Measurements from ENCODE around the gene CACNA1D. TPM values are rescaled to one million over a fixed set of nuclear protein-coding genes. Genes with fewer than 3 reads are reported as not detected.
"Not testable (repeated sequence)": the region's sequence is repeated elsewhere in the genome, so short reads cannot be mapped to it uniquely, and the experiment has no call there.

CACNA1D gene
- polyA plus RNA-seq, 3 donors, result 0.18 to 2.1 (median 1.5) TPM

DNA sequence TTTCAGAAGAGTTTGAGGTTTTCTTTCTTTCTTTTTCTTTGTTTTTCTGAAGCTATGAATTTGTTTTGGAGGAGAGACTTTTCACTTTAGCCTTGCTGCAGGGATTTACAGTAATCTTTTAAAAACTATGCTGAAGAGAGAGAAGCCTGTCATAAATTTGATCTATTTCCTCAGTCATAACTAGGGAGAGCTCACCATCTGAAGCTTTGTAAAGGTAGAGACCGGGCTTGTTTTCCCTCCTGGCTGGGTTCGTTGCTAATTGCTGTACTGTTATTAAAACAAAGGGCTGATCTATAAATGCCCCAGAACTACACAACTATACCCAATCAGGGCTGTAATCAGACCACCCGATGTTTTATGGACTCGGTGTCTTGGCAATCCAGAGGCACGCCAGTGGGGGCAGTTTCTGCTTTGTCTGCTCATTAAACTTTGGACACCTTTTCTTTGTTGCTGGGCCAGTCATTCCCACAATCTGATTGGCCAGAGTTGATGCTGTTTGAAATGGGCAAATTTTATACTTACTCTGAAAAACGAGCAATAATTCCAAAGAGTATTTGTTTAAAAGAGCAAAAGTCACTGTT lies 164.3 kb downstream of the CACNA1D start:
- 35 to 67% (median 66%) methylated on average over 6 of the region's 6 CpGs for WGBS, 3 donors
- H3K27ac ChIP-seq (ENCODE audit: low read depth, low read length), result no peak overlapping the region

DNA sequence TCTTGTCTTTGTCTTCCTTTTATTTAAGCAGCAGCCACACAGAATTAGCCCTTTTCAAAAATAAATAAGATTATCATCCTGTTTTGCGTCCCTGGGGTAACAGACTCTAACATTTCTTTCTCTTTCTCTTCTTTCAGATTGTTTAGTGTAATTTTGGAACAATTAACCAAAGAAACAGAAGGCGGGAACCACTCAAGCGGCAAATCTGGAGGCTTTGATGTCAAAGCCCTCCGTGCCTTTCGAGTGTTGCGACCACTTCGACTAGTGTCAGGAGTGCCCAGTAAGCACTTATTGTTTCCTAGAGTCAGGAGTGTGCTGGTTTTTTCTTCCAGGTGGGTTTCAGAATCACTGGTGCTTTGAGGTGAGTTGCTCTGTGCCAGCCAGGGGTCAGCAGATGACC lies 165.6 kb downstream of the CACNA1D start:
- 91 to 96% (median 93%) methylated on average over 7 of the region's 7 CpGs for WGBS, 3 donors

DNA sequence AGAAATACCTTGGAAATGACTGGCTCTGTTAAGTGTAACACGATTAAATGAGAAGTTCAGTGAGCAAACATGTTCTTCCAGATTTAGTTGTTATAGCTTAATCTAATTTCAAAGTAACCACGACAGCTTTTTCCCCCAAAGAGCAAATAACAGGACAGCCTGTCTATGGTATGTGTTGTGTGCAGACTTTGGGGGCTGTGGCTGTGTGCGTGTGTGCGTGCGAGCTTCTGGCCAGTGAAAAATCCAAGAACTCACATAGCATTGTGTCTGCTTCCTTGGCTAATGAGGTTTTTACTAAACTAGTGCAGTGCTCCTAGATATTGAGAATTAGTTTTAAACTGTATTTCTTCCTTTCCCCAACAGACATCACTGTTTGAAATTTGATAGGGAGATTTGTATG lies 167.1 kb downstream of the CACNA1D start:
- WGBS, 3 donors, result 71 to 91% (median 89%) methylated on average over 5 of the region's 5 CpGs
- no peak overlapping the region for H3K27ac ChIP-seq (ENCODE audit: low read depth, low read length)

More for the DNA sequence above, 165.6 kb downstream of the CACNA1D start:
- H3K27ac ChIP-seq (ENCODE audit: low read depth, low read length), result no peak overlapping the region

DNA sequence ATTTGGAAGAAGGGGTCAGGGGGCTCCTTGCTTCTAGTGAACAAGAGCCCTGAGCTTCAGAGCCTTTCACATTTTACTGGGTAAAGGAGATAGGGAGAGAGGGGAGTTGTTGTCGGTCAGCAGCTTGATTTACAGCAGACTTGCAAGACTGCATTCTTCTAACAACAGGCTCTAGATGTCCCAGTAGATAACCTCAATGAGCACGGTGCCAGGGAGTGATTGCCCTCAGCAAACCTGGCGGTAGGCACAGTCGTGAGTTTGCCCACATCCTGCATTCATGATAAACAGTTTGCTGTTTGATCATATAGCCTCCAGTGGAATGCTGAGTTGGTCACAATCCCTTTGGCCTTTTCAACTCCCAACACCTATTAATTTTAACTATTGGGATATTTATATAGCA lies 170.4 kb downstream of the CACNA1D start:
- 74 to 82% (median 80%) methylated on average over 4 of the region's 4 CpGs for WGBS, 3 donors

DNA sequence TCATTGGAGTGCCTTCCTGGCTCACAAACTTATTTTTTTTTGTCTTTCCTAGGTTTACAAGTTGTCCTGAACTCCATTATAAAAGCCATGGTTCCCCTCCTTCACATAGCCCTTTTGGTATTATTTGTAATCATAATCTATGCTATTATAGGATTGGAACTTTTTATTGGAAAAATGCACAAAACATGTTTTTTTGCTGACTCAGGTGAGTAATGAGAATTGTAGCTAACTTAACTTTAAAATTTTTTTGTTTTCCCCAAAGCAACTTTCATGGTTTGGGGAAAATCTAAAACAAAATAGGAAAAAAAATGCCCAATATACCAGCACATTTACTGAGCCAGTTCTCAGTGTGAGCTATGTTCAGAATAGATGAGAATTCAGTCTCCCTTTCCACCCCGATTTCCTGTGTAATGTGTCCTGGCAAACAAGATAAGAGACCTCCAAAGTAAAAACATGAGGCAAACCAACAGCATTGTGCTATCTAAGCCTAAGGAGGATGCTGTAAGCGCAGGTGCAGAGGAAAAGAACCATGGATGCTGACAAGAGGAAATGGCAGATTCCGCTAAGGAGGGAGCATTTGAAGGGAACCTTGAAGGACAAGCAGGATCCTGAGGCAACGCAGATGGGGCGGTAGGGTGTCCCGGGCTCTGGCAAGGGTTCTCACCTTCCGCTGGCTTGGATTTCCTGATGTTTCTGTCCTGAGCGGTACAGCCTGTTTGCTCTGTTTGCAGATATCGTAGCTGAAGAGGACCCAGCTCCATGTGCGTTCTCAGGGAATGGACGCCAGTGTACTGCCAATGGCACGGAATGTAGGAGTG lies 171.4 kb downstream of the CACNA1D start:
- 67 to 85% (median 74%) methylated on average over 12 of the region's 12 CpGs for WGBS, 3 donors
- H3K27ac ChIP-seq (ENCODE audit: low read depth, low read length), result no peak overlapping the region

More for the DNA sequence above, 170.4 kb downstream of the CACNA1D start:
- H3K27ac ChIP-seq (ENCODE audit: low read depth, low read length), result not testable (repeated sequence)

DNA sequence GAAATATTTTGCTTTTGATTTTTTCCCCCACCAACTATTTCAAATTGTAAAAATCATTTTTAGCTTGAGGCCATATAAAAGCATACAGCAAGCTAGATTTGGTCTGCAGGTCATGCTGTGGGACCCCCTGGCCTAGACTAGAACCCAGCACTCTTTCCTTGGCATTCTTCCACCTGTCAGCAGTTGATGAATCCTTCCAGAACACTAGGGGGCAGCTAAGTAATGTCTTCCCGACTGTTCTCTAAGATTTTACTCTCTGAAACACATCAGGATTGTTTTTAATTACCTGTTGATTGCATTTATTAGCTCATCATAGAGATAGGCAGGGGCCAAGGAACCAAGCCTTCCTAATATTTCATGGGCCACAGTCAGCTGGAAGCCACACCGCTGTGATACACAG lies 174.5 kb downstream of the CACNA1D start:
- no peak overlapping the region for H3K27ac ChIP-seq (ENCODE audit: low read depth, low read length)
- WGBS, 3 donors, result 56 to 63% (median 62%) methylated on average over 2 of the region's 2 CpGs

DNA sequence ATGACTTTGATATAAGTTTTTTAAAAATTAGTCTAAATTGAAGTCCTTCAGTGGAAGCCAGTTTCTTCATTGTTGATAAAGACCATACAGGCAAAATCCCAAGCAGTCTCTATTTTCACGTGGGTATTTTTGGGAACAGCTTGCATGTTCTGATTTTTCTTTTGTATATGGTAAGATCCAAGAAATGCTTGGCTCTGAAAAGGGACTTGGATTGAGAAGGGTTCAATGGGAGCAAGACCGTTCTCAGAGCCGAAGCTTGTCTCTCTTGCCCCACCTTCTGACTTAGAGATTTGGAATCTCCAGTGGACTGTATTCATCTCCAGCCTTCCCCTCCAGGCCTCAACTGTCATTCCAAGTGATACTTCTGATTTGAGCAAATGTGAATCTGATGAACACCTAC lies 176.3 kb downstream of the CACNA1D start:
- 61 to 86% (median 78%) methylated on average over 3 of the region's 3 CpGs for WGBS, 3 donors
- no peak overlapping the region for H3K27ac ChIP-seq (ENCODE audit: low read depth, low read length)

DNA sequence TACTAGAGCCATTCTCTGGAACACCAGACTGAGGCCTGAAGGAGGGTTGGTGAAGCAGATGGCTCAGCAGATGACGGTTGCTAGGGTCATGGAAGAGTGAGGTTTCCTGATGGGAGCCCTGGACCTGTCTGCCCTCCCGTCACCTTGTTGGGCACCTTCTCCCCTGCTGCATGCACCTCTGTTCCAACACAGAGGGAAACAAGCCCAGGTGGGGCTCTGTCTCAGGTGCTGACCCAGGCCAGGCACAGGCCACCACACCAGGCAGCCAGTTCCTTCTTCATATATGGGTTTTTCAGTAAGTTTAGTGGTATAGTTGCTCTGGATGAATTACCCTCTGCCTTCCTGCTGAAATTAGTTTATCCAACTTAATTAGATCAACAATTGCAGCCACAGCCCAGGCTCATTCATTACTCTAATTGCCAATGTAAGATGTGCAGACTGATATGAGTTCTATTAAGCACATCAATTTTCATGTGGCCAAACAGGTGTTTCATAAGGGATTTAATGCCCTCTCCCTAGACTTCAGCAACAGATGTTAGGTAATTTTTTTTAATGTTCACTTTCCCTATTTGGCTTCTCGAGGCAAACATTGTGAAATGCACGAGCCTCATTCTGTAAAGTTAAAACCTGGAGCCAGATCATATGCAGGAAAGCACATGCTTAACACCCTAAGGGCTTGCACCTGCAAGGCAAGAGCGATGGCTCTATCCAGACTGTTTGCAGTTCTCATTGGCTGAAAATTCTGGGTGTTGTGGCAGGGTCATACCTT lies 177.0 kb downstream of the CACNA1D start:
- WGBS, 3 donors, result 73 to 84% (median 76%) methylated on average over 5 of the region's 5 CpGs
- H3K27ac ChIP-seq (ENCODE audit: low read depth, low read length), result no peak overlapping the region

DNA sequence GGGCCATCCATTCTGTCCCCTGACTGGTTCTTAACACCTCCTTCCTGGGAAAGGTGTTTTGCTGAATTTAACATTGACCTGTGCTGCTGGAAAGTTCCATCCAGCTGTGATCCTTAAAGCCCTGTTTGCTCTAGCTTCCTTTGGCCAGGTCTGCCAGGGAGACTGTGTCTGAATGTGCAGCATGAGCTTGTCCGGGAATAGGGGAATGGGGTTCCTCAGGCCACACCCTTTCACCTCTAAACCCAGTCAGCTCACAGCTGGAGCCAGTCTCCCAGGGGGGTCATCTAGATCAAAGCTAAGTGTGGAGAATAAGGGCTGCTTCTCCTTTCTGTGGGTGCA lies 177.5 kb downstream of the CACNA1D start:
- 56 to 92% (median 79%) methylated on average over 1 of the region's 1 CpG for WGBS, 3 donors
- no peak overlapping the region for H3K27ac ChIP-seq (ENCODE audit: low read depth, low read length)

DNA sequence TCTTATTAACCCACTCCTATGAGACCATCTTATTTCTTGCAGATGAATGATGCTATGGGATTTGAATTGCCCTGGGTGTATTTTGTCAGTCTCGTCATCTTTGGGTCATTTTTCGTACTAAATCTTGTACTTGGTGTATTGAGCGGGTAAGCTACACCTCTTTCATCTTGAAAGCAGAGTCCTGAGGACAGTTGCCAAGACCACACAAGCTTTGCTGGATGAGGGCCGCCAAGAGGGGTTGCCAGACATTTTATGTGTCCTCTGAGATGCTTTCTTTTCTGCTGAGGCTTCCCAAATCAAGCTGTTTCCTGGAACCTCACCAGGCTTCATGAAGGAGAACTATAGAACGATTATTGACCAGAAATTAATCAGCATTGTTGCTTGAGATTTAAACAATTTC lies 178.6 kb downstream of the CACNA1D start:
- WGBS, 3 donors, result 43 to 75% (median 61%) methylated on average over 5 of the region's 5 CpGs
- no peak overlapping the region for H3K27ac ChIP-seq (ENCODE audit: low read depth, low read length)

DNA sequence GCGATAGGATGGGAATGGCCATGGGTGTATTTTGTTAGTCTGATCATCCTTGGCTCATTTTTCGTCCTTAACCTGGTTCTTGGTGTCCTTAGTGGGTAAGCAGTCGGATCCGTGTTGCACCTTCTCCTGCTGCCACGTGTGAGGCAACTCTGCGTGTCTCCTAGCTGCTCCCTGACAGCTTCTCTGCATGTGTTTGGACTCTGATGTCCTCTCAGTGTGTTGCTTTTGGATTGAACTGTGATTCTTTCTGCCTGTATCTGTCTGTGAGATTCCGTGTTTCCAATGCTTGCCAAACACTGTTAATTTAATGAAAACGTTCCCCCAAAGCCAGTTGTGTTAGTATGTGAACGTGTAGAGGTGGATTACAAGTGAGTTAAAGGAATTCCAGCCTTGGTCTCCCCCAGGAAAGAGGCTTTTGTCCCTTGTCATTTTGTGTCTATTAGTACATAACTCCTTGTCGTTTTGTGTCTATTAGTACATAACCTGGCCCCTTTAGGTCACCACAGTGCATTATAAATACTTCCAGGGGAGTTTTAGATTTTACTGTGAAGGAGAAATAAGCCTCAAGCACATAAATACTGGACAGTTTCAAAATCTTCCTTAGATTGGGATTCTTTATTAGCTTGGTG lies 179.4 kb downstream of the CACNA1D start:
- WGBS, 3 donors, result 64 to 71% (median 66%) methylated on average over 10 of the region's 10 CpGs
- H3K27ac ChIP-seq (ENCODE audit: low read depth, low read length), result no peak overlapping the region

DNA sequence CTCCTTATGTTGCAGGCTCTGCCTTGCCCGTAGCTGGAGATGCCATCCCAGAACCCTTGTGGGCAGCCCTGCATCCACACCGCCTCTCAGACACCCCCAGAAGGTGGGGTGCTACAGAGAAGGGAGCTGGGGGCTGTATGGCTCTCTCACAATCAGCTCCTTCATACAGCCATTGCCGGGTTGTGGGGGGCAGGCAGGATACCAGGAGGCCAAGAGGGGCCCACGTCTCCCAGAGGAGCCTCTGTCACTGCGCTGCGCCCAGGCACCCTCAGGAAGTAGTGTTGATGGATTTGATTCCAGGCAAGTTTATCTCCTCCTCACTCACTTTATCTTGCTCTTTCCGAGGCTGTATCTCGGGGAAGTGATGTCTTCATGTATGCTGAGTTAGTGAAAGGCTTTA lies 180.2 kb downstream of the CACNA1D start:
- 74 to 80% (median 80%) methylated on average over 8 of the region's 8 CpGs for WGBS, 3 donors
- no peak overlapping the region for H3K27ac ChIP-seq (ENCODE audit: low read depth, low read length)

DNA sequence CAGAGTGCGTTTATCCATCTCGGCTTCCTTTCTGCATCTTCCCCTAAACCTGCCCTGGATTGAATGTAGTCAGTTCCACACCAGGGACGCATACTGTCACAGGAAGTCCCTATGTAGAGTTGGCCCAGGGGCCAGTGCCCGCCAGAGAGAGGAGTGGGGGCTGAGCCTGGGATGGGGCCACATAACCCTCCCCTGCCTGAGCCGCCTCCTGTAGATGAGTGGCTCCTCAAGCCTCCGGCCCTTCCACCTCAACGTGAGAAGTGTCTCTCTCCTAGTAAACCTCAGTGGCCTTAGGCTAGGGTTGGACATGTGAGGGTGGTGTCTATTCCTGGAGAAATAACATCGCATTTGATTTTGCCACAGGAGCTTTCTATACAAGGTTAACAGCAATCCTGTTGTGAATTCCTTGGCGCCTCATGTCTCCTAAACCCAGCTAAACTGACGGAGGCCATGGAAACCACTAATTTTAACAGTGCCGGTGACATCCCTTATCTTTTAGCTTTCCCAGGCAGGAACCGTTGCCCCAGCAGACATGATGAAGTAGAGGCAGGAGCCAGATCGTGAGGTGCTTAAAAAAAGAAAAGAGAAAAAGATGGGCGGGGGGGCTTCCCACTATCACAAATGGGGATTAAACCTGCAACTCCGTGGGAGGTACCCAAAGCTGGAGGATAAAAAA lies 180.7 kb downstream of the CACNA1D start:
- 81 to 83% (median 82%) methylated on average over 15 of the region's 15 CpGs for WGBS, 3 donors

DNA sequence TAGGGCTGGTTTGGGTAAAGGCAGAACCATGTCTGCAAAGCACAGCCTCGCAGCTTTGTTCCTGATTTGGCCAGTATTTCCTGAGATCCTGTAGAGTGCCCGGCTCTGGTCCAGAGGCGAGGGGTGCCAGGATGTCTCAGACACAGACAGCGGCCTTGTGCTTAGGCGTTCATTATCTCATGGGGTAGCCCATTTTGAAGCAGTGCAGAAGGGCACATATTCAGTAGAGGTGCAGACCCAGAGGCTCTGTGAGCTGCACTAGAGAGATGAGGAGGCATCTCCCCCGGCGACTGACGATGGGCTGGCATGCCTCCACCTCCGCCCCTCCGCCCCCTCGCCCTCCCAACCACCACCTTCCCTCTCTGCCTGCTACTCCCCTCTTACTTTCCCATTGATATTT lies 181.5 kb downstream of the CACNA1D start:
- WGBS, 3 donors, result 76 to 88% (median 83%) methylated on average over 11 of the region's 11 CpGs
- no peak overlapping the region for H3K27ac ChIP-seq (ENCODE audit: low read depth, low read length)

More for the DNA sequence above, 180.7 kb downstream of the CACNA1D start:
- H3K27ac ChIP-seq (ENCODE audit: low read depth, low read length), result no peak overlapping the region

DNA sequence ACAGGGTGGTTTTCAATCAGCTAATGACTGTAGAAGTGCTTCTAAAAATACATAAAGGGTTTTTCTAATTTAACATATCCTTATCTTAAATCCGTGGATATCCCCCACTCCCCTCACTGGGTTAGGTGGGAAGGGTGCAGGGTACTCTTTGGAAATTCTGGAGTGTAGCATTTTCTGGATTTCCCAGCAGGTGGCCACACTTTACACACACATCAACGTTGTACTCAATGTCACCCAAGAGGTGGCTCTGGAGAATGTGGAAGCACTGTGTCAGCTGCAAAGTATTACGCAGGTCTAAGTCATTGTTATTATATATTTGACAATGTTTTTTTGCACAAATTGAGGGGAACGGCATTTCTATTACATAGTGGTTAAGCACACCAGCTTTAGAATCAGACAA lies 183.0 kb downstream of the CACNA1D start:
- WGBS, 3 donors, result 29 to 51% (median 50%) methylated on average over 4 of the region's 4 CpGs
- no peak overlapping the region for H3K27ac ChIP-seq (ENCODE audit: low read depth, low read length)

DNA sequence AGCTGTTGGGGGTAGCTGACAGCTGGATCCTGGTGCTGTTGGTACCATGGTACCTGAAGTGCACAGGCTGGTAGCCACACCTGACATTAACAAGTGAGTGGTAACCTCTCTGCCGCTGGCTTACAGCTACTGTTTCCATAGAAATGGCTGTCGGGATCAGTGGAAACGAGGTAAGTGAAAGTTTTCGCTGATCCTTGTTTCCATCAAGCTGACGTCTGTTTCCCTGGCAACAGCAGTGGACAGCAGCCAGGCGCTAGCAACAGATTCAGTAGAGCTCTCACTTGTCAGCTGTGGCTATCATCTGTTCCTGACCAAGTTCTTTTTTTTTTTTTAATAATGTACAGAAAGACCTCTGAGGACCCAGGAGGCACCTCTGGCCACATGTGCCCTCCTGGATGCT lies 185.6 kb downstream of the CACNA1D start:
- WGBS, 3 donors, result 31 to 59% (median 53%) methylated on average over 6 of the region's 6 CpGs
- H3K27ac ChIP-seq (ENCODE audit: low read depth, low read length), result no peak overlapping the region

DNA sequence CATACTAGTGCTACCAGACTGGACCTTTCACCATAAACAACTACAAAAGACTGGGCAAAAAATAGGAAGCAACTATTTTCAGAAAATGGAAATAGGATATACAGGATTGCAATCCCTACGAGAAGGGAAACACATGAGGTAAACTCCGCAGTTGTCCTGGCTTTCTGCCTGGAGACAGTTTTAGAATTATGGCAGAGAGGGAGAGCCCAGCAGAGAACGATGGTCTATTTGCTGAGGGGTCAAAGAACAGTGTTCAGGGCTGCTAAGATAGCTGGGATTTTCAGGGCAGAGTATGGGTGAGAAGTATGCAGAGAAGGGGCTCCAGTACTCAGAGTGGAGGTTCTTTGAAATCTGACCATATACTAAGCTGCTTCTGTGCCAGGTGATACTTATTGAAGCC lies 188.4 kb downstream of the CACNA1D start:
- no peak overlapping the region for H3K27ac ChIP-seq (ENCODE audit: low read depth, low read length)
- WGBS, 3 donors, result 57 to 61% (median 59%) methylated on average over 3 of the region's 3 CpGs

DNA sequence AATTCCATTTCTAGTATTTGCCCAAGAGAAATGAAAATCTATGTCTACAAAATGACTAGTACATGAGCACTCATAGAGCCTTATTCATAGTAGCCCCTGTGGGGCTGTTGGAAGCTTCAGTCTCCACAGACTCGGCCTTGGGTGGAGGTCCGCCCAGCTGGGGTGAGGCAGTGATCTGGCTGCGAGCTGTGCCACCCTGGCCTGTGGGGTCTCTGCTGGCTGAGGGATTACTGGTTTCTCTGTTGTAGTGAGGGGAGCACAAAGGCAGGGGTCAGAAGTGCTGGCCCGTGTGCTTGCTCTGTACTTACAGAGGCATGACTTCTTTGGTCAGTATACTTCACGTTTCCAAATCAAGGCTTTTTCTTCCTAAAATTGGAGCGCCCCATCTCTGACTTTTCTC lies 193.7 kb downstream of the CACNA1D start:
- 71 to 87% (median 83%) methylated on average over 6 of the region's 6 CpGs for WGBS, 3 donors
- H3K27ac ChIP-seq (ENCODE audit: low read depth, low read length), result no peak overlapping the region
